Stromal cell of bone marrow (primary cell): ENCODE measurements around the gene CD52.
A peak's percentile ranks its signal among the peaks of the same experiment; 100 is the strongest.
"Not testable (repeated sequence)": the region's sequence is repeated elsewhere in the genome, so short reads cannot be mapped to it uniquely, and the experiment has no call there.

Experiments used
- DNase-seq: peaks from one replicate; pipeline ENCODE4 v3.0.0-alpha.2; 2012; ENCODE audit warnings: low read depth

The CD52 gene

GRCh38 chr1:26284597-26285347 is 33.0 kb upstream of the CD52 start:
- peak; percentile 81 for DNase-seq

DNA sequence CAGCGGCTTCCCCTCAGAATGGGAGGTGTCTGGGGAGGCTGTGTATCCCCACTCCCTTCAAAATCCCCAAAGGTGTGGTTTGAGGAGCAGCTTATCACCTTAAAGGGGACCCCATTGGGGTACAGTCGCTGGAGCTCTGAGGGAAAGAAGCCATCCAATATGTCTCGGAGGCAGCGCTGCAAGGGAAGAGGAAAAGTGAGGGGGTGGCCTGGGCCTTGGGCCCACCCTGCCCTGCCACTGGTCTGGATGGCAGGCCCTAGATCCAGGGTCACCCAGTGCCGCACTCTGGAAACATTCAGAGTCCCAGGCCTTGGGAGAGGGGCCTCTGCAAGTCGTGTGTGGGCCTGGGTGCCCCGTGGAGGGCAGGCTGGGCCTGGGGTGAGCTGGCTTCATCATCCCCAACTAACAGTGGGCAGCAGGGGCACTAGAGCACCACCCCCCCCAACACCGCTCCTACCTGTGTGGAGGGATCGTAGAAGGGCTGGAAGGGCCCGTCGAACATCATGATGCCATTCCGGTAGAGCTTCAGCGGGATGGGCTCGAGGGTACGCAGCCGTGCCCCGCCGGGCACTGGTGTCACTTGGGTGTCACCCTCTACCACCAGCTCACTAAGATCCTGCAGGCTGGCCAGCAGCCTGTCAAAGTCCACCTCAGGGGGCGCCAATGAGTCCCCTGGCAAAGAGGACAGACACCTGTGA is 32.2 kb upstream of the CD52 start:
- DNase-seq: no peak

- DNase-seq: no peak
These were observed 31.7 kb upstream of the CD52 start for GRCh38 chr1:26286064-26286416.

- no peak for DNase-seq
These were observed 30.6 kb upstream of the CD52 start for GRCh38 chr1:26287033-26287711.

- no peak for DNase-seq
These were observed 29.9 kb upstream of the CD52 start for GRCh38 chr1:26287811-26288210.

- DNase-seq: no peak
These were observed 29.3 kb upstream of the CD52 start for GRCh38 chr1:26288311-26288941.

DNA sequence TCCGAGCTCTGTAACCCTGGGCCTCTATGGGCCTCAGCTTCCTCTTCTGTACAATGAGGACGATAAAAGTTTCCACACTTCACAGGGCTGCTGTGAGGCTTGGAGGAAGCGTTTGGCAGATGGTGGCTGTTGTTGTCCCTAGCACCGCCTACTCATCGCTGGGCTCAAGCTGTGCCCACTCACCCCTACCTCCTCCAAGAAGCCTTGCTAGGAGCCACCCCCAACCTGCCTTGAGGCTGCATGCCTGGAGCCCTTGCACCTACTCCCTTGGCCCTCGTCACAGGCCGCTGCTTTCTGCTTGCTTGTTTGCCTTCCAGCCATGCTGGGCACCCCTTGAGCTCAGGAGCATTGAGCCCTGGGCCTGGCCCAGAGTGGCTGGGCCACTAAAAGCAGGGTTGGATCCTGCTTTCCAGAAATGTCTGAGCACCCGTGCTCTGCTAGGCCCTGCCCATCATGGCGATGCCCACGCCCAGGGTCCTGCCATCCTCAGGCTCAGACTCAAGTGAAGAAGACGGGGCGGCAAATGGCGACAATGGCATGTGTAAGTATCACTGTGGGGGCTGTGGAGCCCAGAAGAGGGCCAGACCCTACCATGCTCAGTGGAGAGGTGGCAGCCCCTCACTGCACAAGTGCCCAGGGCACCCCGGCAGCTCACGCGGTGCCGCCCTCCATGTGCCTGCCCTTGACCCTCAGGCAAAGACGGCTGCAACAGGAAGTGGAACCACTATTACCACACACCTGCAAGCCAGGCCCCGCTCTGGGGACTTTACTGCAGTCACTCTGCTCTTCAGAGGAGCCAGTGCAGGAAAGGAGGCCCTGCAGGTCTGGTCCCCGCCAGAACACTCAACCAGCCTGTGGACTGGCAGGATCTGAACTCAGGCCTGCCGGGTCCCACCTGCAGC is 28.3 kb upstream of the CD52 start:
- no peak for DNase-seq

- DNase-seq: no peak
These were observed 27.5 kb upstream of the CD52 start for GRCh38 chr1:26290122-26290881.

- no peak for DNase-seq
These were observed 26.9 kb upstream of the CD52 start for GRCh38 chr1:26290882-26291261.

DNA sequence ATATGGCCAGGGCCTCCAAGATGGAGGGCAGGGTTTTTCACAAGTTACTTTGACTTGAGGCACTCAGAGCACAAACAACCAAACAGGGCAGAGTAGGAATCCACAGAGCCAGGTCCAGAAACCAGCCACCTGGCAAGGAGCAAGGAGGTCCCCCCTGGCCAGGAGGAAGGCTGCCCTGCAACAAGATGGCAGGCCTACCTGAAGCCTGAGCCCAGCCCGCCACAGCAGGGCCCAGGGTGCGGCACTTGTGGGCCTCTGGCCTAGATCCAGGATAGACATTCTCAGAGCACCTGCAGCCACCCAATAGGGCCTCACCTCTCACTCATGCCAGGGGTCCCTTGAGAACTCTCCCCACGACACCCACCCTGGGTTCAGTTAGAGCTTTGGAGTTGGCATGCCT is 26.3 kb upstream of the CD52 start:
- DNase-seq: no peak

- no peak for DNase-seq
These were observed 25.8 kb upstream of the CD52 start for GRCh38 chr1:26291939-26292338.

- not testable (repeated sequence) for DNase-seq
These were observed 25.0 kb upstream of the CD52 start for GRCh38 chr1:26292735-26293134.

DNA sequence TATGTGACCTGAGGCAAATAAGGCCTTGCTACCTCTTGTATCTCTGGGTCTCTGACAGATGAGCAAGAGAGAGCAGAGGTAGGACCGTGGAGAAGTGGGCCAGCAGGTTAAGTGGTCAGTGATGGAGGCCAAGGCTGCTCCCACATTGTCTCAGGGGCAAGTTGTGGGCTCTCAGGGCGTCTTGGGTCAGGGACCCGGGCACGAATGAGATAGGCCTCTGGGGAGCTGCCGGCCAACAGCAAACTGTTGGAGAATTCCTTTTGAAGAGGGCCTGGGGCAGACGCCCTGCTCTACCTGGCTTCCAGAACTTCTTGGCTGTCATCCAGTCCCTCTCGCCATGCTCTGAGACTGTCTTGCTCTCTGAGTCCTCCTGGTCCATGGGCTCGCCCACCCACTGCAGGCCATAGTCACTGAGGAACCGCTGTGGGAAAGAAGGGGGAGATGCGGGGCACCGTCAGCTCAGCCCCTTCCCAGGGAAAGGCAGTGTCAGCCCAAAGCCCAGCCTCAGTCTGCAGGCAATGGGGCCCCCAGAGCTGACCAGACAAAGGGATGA is 23.8 kb upstream of the CD52 start:
- no peak for DNase-seq

GRCh38 chr1:26295194-26296138 is 22.3 kb upstream of the CD52 start:
- DNase-seq: no peak

DNA sequence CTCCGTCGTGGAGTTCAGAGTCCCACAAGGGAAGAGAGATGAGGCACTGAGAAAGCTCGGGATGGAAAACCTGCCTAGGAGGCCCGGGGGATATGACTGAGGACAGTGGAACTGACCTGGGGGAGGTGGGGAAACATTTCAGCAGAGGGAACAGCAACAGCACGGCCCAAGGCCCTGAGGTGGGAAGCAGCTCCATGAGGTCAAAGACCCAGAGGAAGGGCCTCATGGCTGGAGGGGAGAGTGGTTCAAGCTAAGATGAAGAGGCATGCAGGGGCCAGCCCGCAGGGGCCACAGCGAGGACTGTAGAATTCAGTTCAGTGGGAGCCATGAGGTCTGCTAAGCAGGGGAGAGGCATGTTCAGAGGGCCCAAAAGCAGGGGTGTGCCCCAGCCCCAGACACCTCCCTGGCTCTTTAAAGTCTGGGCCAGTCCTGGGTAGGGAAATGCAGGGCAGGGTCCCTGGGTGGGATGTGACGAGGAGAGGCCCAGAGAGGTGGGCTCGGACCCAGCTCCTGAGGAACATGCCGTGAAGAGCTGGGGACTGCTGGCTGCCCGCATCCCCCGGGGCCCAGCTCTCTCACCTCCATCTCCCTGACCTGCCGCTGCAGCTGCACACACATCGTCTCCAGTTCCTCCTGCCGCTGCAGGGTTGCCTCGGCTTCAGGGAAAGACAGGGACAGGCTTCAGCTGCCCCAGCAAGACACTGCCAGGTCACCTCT is 21.3 kb upstream of the CD52 start:
- no peak for DNase-seq

GRCh38 chr1:26297057-26297790 is 20.5 kb upstream of the CD52 start:
- no peak for DNase-seq

DNA sequence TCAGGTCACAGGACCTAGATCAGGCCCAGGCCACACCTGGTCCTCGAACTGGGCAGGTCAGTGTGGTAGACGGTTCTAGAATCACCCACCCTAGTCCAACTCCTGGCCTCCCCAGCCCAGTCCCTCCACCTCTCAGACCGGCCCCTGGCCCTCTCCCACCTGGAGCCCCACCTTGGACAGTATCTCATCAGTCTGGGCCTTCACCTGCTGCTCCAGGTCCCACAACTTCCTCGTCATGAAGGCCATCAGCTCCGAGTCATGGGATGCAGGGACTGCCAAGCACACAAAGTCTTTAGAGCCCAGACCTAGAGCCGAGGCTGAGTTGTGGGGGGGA is 20.0 kb upstream of the CD52 start:
- DNase-seq: no peak

DNA sequence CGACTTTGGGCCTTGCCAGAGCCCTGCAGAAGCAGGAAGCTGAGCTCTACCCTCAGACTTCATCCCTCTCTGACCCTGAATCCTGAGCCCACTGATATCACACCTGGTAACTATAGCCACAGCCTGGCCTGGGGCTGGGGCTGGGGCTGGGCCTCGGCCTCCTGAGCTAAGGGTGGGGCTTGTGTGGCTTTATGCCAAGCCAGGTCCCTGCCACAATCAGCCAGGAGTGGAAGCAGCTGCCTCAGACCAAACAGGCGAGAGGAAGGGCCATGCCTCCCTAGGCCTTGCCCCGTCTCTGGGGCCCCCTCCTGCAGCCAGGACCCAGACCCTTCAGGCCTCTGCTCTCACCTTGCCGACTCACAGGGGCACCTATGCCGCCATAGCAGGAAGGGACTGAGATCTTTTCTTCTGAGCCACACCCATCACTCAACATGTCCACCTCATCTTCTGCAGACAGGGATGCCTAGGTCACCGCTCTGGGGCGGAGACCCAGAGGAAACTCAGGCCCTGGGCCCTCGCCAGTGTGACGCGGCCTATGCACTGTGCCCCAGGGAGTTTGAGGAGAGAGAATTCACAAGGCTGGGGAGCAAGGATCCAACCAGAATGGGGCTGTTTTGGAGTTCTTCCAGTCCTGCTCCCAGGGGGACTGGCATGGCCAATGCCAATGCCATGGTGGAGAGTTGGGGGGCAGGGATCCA is 17.0 kb upstream of the CD52 start:
- no peak for DNase-seq
